GM18508 (cell line): ENCODE results near the gene HIRIP3.

Experiments used
- ATAC-seq: cut with Tn5 transposase; IDR thresholded peaks from one replicate; pipeline ENCODE4 v1.9.1; 2021; ENCODE audit warnings: moderate number of reproducible peaks; ENCODE audit not compliant: insufficient read depth, unreplicated experiment

The HIRIP3 gene

DNA sequence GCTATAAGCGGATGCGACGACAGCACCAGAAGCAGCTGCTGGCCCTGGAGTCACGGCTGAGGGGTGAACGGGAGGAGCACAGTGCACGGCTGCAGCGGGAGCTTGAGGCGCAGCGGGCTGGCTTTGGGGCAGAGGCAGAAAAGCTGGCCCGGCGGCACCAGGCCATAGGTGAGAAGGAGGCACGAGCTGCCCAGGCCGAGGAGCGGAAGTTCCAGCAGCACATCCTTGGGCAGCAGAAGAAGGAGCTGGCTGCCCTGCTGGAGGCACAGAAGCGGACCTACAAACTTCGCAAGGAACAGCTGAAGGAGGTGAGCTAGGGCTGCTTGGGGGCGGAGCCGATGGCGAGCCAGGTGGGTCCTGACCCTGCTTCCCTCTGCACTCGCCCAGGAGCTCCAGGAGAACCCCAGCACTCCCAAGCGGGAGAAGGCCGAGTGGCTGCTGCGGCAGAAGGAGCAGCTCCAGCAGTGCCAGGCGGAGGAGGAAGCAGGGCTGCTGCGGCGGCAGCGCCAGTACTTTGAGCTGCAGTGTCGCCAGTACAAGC is 10.1 kb downstream of the HIRIP3 start:
- no peak for ATAC-seq

DNA sequence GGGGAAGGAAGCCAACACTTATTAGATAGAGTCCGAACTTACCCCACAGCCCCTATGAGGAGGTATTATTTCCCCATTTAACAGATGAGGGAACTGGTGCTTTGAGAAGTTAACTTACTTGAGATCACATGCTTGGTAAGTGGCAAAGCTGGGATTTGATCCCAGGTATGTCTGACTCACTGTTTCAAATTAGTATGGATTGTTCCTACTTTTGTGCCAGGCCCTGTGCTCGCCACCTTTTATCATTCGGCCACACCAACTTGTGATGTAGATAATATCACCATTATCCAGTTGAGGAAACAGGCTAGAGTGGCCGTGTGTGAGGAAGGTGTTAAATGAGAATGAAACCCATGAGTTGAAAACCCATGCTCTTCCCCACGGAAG is 10.7 kb downstream of the HIRIP3 start:
- no peak for ATAC-seq

DNA sequence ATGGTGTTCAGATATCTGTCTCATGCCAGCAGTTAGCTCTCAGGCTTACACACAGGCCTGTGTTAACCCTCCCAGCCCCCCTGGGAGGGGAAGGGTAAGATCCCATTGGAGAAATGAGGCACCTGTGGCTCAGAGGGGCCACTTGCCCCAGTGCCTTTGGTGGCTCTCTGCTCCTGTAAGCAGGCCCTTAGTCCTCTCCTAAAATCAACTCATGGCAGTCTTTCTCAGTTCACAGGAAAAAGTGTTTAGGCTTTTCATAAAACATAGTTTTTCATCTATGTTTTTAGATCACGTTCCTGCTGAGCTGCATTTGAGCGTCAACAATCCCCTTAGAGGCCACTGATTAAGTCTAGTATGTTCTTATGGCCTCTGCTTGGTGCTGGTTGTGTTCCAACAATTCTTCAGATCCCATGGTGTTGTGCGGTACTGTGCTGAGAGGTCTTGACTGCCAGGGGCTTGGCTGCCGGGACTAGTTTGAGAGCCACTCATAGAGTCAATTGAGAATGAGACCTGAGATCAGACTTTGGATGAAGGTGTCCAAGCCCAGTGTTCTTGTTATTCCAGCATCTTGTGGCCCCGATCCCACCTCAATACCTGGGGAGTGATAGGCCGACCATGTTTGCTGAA is 11.2 kb downstream of the HIRIP3 start:
- no peak for ATAC-seq

DNA sequence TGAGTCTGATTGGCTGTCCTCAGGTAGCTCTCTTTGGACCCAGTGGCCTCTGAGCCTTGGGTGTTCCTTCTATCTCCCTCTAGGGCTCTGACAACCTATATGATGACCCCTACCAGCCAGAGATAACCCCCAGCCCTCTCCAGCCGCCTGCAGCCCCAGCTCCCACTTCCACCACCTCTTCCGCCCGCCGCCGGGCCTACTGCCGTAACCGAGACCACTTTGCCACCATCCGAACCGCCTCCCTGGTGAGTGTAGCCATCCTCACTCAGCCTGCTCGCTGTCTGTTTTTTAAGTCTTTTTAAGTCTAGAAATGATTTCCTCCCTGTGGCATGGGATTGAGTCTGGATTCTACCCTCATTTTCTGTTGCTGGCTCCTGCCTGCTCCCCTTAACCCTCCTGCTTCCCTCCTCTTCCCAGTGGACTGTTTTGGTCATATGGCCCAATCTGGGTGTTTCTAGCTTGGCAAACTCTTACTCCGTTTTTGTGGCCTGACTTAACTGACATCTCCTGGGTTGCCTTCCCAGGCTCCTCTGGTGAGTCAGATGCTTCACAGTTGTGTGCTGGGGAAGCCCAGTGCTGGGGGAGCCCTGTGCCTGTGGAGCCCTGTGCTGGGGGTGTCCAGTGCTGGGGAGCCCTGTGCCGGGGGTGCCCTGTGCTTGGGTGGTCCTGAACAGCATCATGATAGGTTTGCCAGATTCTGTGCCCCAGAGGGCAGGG is 11.8 kb downstream of the HIRIP3 start:
- ATAC-seq = no peak

DNA sequence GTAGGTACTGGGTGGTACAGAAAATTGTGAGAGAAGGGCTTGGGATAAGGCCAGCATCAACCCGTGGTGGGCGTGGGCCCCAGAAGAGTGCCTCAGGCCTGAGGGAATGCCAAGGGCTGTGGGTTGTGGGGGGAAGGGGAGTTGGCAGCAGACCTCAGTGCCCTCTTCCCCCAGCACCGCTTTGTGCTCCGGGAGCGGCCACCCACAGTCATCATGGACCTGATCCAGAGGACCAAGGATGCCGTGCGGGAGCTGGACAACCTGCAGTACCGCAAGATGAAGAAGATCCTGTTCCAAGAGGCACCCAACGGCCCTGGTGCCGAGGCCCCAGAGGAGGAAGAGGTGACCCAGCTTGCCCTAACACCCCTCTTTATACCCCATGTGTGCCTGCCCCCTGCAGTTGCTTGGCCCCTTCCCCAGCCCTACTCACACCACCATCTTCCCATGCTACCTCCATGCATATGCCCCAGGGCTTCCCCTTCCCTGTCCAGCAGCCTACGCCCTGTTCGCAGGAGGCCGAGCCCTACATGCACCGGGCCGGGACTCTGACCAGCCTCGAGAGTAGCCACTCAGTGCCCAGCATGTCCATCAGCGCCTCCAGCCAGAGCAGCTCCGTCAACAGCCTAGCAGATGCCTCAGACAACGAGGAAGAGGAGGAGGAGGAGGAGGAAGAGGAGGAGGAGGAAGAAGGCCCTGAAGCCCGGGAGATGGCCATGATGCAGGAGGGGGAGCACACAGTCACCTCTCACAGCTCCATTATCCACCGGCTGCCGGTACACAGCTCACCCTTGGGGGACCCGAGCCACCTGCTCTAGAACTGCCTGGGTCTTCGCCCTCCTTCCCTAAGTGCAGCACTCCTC is 12.6 kb downstream of the HIRIP3 start:
- ATAC-seq = no peak

- ATAC-seq = no peak
Observed at GRCh38 chr16:29978564-29979270, 16.7 kb downstream of the HIRIP3 start.

DNA sequence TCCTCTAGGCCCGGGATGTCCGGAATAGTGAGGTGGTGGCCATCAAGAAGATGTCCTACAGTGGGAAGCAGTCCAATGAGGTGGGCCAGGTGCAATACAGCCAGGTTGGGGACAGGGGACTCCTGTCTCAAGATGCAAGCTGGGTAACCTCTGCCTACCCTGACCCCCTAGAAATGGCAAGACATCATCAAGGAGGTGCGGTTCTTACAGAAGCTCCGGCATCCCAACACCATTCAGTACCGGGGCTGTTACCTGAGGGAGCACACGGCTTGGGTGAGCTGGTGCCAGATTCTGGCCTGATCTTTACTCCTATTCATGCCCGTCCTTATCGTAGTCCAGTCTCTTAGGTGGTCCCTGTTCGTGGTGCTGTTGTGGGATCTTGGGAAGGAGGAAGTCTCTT is 17.3 kb downstream of the HIRIP3 start:
- no peak for ATAC-seq

GRCh38 chr16:29977063-29977825 is 18.2 kb downstream of the HIRIP3 start:
- no peak for ATAC-seq

GRCh38 chr16:29975811-29976511 is 19.5 kb downstream of the HIRIP3 start:
- ATAC-seq = no peak

- no peak for ATAC-seq
Observed at GRCh38 chr16:29975134-29975538, 20.3 kb downstream of the HIRIP3 start.

- ATAC-seq = no peak
Observed at GRCh38 chr16:29974291-29975133, 20.9 kb downstream of the HIRIP3 start.

GRCh38 chr16:29973384-29974246 is 21.8 kb downstream of the HIRIP3 start, which contains the start of gene TAOK2:
Gene TAOK2, plus strand, starts transcription at chr16:29973868. Its CDS starts 3,905 bp downstream, at chr16:29977773.
- ATAC-seq = peak; percentile 52

- no peak for ATAC-seq
Observed at GRCh38 chr16:29972992-29973383, 22.4 kb downstream of the HIRIP3 start.

DNA sequence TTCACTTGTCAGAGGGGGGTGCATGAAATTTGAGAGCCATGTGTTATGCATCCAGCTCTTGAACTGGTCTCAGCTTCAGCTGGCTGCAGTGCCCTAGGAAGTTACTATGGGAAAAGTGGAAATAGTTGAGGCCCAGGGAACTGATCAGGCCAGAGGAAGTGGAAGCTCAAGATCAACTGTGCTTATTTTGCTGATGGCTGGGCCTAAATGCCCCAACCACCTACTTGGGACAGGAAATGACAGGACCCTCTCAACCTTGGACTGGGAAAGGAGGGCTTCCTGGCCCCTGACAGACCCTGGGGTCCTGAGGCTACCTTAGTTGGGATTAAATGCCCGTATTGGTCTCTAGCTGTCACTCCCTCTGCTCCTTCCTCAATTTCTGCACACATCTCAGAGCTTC is 22.9 kb downstream of the HIRIP3 start:
- ATAC-seq = no peak

GRCh38 chr16:29971304-29971703 is 24.1 kb downstream of the HIRIP3 start:
- ATAC-seq = no peak

- ATAC-seq = no peak
Observed at GRCh38 chr16:29968205-29968604, 27.2 kb downstream of the HIRIP3 start.
